HCT116 (cell line): ENCODE results near the gene ATG5. TPM values are rescaled to one million over a fixed set of nuclear protein-coding genes. Genes with fewer than 3 reads are reported as not detected.

Source experiments
- ATAC-seq: fragments of 200-7000 bp; cut with Tn5 transposase; 2 replicates; pipeline ENCODE4 v1.9.1; 2020; ENCODE audit warnings: mild to moderate bottlenecking, moderate library complexity
- BruUV-seq: library from RNA; stranded (reverse); fragments of 400-500 nt; replicated peaks from 2 replicates; lab custom pipeline; 2021; lab: Mats Ljungman, UMichigan
- CTCF ChIA-PET: fragments of 300-600 bp; sonication (Branson Sonifier 250); formaldehyde crosslinking; loops from one replicate; lab custom pipeline; 2021; ENCODE audit warnings: antibody characterized with exemption; lab: Charles Lee
- POLR2A ChIA-PET: fragments of 300-600, 350-600 bp; sonication (Branson Sonifier 250); formaldehyde crosslinking; loops from one replicate; lab custom pipeline; 2021; ENCODE audit warnings: antibody characterized with exemption; lab: Charles Lee
- RAD21 ChIA-PET, 2 experiments: fragments of 300-600 bp; sonication (Branson Sonifier 250); formaldehyde crosslinking; loops; one replicate each; lab custom pipeline; 2023; ENCODE audit warnings: low total read pairs in 2 of 2; ENCODE audit not compliant: uncharacterized antibody in 2 of 2, unreplicated experiment in 2 of 2, low non-redundant PET in 1 of 2; lab: Charles Lee
- DNase-seq: peaks from one replicate; pipeline ENCODE4 v3.0.0-alpha.2; 2010; ENCODE audit warnings: low read depth, low spot score
- H2AFZ ChIP-seq: fragments of 200-600 bp; shearing (Covaris generic), sonication (generic); 2 replicates; pipeline ENCODE4 v1.6.1; 2017; ENCODE audit warnings: low read depth, mixed run types, mixed read lengths, antibody characterized with exemption, low read length; ENCODE audit not compliant: poor library complexity, severe bottlenecking
- H3K27ac ChIP-seq: 2 replicates; pipeline ENCODE4 v1.5.1; 2012; ENCODE audit warnings: low read depth, low read length
- H3K27me3 ChIP-seq: fragments of 200-600 bp; sonication (generic); 2 replicates; pipeline ENCODE4 v1.6.1; 2016; ENCODE audit warnings: mixed run types, low read length, mixed read lengths; ENCODE audit not compliant: insufficient read depth
- H3K36me3 ChIP-seq, 2 experiments: fragments of 200-500 bp in 1 of 2; fragments of 200-600 bp in 1 of 2; sonication (Bioruptor generic) in 1 of 2; sonication (generic) in 1 of 2; 2 replicates each; pipeline versions ENCODE4 v1.5.1 to v1.6.1; 2014 to 2016; ENCODE audit warnings: low read length in 2 of 2, inconsistent platforms in 1 of 2, mixed read lengths in 1 of 2, mixed run types in 1 of 2; ENCODE audit not compliant: insufficient read depth in 2 of 2, control insufficient read depth in 1 of 2
- H3K4me1 ChIP-seq, 2 experiments: fragments of 200-600 bp in 1 of 2; sonication (generic) in 1 of 2; 2 replicates each; pipeline versions ENCODE4 v1.5.1 to v1.6.1; 2012 to 2017; ENCODE audit warnings: low read length in 2 of 2, inconsistent platforms in 1 of 2, mild to moderate bottlenecking in 1 of 2, mixed read lengths in 1 of 2, mixed run types in 1 of 2, moderate library complexity in 1 of 2; ENCODE audit not compliant: insufficient read depth in 2 of 2, control insufficient read depth in 1 of 2
- H3K4me2 ChIP-seq: fragments of 200-600 bp; sonication (generic); 2 replicates; pipeline ENCODE4 v1.6.1; 2017; ENCODE audit warnings: mixed run types, low read length, mixed read lengths
- H3K4me3 ChIP-seq, 2 experiments: fragments of 200-600 bp in 1 of 2; sonication (generic) in 1 of 2; replicated peaks in 1 of 2; 2 replicates each; pipeline ENCODE4 v1.5.1; 2011 to 2016; ENCODE audit warnings: low read length in 2 of 2, control low read depth in 1 of 2, low read depth in 1 of 2, mild to moderate bottlenecking in 1 of 2, mixed read lengths in 1 of 2, mixed run types in 1 of 2
- H3K79me2 ChIP-seq: fragments of 200-600 bp; sonication (generic); 2 replicates; pipeline ENCODE4 v1.6.1; 2017; ENCODE audit warnings: mild to moderate bottlenecking, mixed run types, low read length, moderate library complexity, mixed read lengths; ENCODE audit not compliant: insufficient read depth
- H3K9ac ChIP-seq: fragments of 200-600 bp; sonication (generic); 2 replicates; pipeline ENCODE4 v1.6.1; 2016; ENCODE audit warnings: low read length, mixed read lengths
- H3K9me2 ChIP-seq: fragments of 200-600 bp; sonication (generic), shearing (Covaris generic); 2 replicates; pipeline ENCODE4 v1.6.1; 2017; ENCODE audit warnings: mixed run types, mild to moderate bottlenecking, moderate library complexity; ENCODE audit not compliant: insufficient read depth
- H3K9me3 ChIP-seq, 2 experiments: fragments of 200-500 bp in 1 of 2; fragments of 200-600 bp in 1 of 2; sonication (Bioruptor generic) in 1 of 2; sonication (generic) in 1 of 2; 2 replicates each; pipeline ENCODE4 v1.6.1; 2014 to 2017; ENCODE audit warnings: low read length in 2 of 2, mixed read lengths in 2 of 2, inconsistent platforms in 1 of 2, low read depth in 1 of 2, mild to moderate bottlenecking in 1 of 2, mixed run types in 1 of 2, moderate library complexity in 1 of 2; ENCODE audit not compliant: control insufficient read depth in 1 of 2, insufficient read depth in 1 of 2
- H4K20me1 ChIP-seq: fragments of 200-600 bp; sonication (generic), shearing (Covaris generic); 2 replicates; pipeline ENCODE4 v1.6.1; 2017; ENCODE audit warnings: mixed run types, mild to moderate bottlenecking, moderate library complexity; ENCODE audit not compliant: insufficient read depth
- CEBPB ChIP-seq: IDR thresholded peaks from 2 replicates; pipeline ENCODE4 v1.6.1; 2012; ENCODE audit warnings: low read depth
- EZH2 ChIP-seq: fragments of 200-600 bp; sonication (generic); IDR thresholded peaks from 2 replicates; pipeline ENCODE4 v1.6.1; 2017; ENCODE audit warnings: antibody characterized with exemption, mixed run types
- EZH2phosphoT487 ChIP-seq: fragments of 200-600 bp; IDR thresholded peaks from 2 replicates; pipeline ENCODE4 v1.6.1; 2018; ENCODE audit warnings: antibody characterized with exemption, borderline replicate concordance
- FOSL1 ChIP-seq: IDR thresholded peaks from 2 replicates; pipeline ENCODE4 v1.6.1; 2012; ENCODE audit warnings: low read depth
- JUND ChIP-seq: IDR thresholded peaks from 2 replicates; pipeline ENCODE4 v1.6.1; 2012
- POLR2AphosphoS5 ChIP-seq: IDR thresholded peaks from 2 replicates; pipeline ENCODE4 v1.6.1; 2011; ENCODE audit warnings: mild to moderate bottlenecking, low read depth, low read length, moderate library complexity
- SIN3A ChIP-seq: IDR thresholded peaks from 2 replicates; pipeline ENCODE4 v1.6.1; 2012; ENCODE audit warnings: low read depth
- SRF ChIP-seq: IDR thresholded peaks from 2 replicates; pipeline ENCODE4 v1.6.1; 2012; ENCODE audit warnings: low read depth
- TCF7L2 ChIP-seq: IDR thresholded peaks from 2 replicates; pipeline ENCODE4 v1.7.0; 2011; ENCODE audit warnings: borderline replicate concordance, inconsistent platforms; ENCODE audit not compliant: insufficient read depth, insufficient read length; ENCODE audit errors: extremely low read depth
- YY1 ChIP-seq: IDR thresholded peaks from 2 replicates; pipeline ENCODE4 v1.6.1; 2011; ENCODE audit warnings: low read length, low read depth, moderate library complexity, mild to moderate bottlenecking; ENCODE audit not compliant: insufficient replicate concordance; ENCODE audit errors: extremely low read depth
- ZFX ChIP-seq: fragments of 450-650 bp; IDR thresholded peaks from 2 replicates; pipeline ENCODE4 v1.6.1; 2017
- intact Hi-C: fragments of 100-400 bp; cut with micrococcal nuclease; formaldehyde crosslinking; loops from 2 replicates; pipeline ENCODE4 v1.10.0; 2022
- total RNA-seq: library from RNA; stranded (reverse); gene quantifications from one replicate; pipeline ENCODE4 v1.2.1, GENCODE V29; 2021; ENCODE audit not compliant: unreplicated experiment
- TF ChIP-seq, protein P1 (sequence below): IDR thresholded peaks from 2 replicates; pipeline ENCODE4 v1.6.1; 2012; ENCODE audit warnings: low read depth
- TF ChIP-seq, protein P2 (sequence below): IDR thresholded peaks from 2 replicates; pipeline ENCODE4 v1.6.1; 2012
- TF ChIP-seq, protein P3 (sequence below): IDR thresholded peaks from 2 replicates; pipeline ENCODE4 v1.6.1; 2012

Gene ATG5
- total RNA-seq, 1 experiment from 2014 or later = 39.6 TPM

DNA sequence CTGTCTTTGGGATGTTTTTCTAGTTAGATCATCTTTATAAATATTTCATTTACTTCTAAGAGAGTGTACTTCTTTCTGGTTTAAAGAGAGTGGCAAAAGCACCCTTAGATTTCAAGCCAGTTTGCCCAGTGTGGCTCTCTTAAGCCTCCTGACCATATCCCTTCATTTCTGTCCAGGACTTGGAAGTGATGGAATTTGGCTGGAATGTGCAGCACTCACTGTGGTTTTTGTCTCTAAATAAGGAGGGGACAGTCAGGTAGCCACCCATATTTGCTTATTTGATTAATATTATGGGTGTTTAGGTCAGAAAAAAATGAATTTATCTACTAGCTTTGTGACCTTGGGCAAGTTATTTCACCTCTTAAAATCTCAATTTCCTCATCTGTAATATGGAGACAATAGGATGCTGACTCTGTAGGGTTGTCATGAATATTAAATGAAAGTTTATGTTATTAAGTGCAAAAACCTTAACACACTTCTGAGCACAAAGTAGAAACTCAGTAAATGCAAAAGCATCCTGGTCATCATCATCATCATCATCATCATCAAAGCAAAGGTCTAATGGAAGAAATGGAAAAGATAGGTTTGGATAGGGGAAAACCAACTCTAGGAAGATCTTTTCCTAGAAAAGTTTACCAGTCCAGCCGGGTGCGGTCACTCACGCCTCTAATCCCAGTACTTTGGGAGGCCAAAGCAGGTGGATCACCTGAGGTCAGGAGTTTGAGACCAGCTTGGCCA lies 38.0 kb upstream of the ATG5 start:
- H3K4me2 ChIP-seq = no peak overlapping the region
- TF ChIP-seq, protein P1, sequence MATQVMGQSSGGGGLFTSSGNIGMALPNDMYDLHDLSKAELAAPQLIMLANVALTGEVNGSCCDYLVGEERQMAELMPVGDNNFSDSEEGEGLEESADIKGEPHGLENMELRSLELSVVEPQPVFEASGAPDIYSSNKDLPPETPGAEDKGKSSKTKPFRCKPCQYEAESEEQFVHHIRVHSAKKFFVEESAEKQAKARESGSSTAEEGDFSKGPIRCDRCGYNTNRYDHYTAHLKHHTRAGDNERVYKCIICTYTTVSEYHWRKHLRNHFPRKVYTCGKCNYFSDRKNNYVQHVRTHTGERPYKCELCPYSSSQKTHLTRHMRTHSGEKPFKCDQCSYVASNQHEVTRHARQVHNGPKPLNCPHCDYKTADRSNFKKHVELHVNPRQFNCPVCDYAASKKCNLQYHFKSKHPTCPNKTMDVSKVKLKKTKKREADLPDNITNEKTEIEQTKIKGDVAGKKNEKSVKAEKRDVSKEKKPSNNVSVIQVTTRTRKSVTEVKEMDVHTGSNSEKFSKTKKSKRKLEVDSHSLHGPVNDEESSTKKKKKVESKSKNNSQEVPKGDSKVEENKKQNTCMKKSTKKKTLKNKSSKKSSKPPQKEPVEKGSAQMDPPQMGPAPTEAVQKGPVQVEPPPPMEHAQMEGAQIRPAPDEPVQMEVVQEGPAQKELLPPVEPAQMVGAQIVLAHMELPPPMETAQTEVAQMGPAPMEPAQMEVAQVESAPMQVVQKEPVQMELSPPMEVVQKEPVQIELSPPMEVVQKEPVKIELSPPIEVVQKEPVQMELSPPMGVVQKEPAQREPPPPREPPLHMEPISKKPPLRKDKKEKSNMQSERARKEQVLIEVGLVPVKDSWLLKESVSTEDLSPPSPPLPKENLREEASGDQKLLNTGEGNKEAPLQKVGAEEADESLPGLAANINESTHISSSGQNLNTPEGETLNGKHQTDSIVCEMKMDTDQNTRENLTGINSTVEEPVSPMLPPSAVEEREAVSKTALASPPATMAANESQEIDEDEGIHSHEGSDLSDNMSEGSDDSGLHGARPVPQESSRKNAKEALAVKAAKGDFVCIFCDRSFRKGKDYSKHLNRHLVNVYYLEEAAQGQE = no peak
- TF ChIP-seq SRF (no peak), YY1 (no peak), EZH2 (no peak), SIN3A (no peak), CEBPB (no peak), ZFX (no peak), POLR2AphosphoS5 (no peak), FOSL1 (no peak), TCF7L2 (no peak), EZH2phosphoT487 (no peak), JUND (no peak)
- TF ChIP-seq, protein P2, sequence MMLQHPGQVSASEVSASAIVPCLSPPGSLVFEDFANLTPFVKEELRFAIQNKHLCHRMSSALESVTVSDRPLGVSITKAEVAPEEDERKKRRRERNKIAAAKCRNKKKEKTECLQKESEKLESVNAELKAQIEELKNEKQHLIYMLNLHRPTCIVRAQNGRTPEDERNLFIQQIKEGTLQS = no peak
- TF ChIP-seq, protein P3, sequence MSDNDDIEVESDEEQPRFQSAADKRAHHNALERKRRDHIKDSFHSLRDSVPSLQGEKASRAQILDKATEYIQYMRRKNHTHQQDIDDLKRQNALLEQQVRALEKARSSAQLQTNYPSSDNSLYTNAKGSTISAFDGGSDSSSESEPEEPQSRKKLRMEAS = no peak
- ChIA-PET RAD21 (no interaction called here), CTCF (interaction anchor here (1.6 kb wide), 1 partner anchor 203 kb away, joined by 3 read pairs; no protein-coding TSS in a partner anchor), POLR2A (no interaction called here)
- ATAC-seq = no peak
- no peaks in the 10 kb centered on the region for H3K9me3 ChIP-seq
- peaks cover 5 to 17% of the 10 kb centered on the region in 2 experiments; a peak in 3 of 4 replicates for H3K4me1 ChIP-seq
- no peak for DNase-seq
- no peaks in the 10 kb centered on the region for H3K36me3 ChIP-seq
- peaks cover 4% of the 10 kb centered on the region; the same call in 1 of the 2 replicates for H3K79me2 ChIP-seq
- H3K9ac ChIP-seq = no peak overlapping the region
- H3K9me2 ChIP-seq = no peaks in the 10 kb centered on the region
- no peaks in the 10 kb centered on the region for H3K27me3 ChIP-seq
- H3K27ac ChIP-seq = no peak overlapping the region
- H4K20me1 ChIP-seq = no peaks in the 10 kb centered on the region; the same call in 1 of the 2 replicates
- H2AFZ ChIP-seq = no peak overlapping the region
- H3K4me3 ChIP-seq = no peak overlapping the region
- BruUV-seq = TSS peak; percentile 12
- intact Hi-C loops = no loop called here
